T-helper 9 cell (primary cell): ENCODE data around the gene VWA5B1.

Experiments used
- DNase-seq: peaks from one replicate; pipeline ENCODE4 v3.0.0-alpha.2; 2020

The VWA5B1 gene

DNA sequence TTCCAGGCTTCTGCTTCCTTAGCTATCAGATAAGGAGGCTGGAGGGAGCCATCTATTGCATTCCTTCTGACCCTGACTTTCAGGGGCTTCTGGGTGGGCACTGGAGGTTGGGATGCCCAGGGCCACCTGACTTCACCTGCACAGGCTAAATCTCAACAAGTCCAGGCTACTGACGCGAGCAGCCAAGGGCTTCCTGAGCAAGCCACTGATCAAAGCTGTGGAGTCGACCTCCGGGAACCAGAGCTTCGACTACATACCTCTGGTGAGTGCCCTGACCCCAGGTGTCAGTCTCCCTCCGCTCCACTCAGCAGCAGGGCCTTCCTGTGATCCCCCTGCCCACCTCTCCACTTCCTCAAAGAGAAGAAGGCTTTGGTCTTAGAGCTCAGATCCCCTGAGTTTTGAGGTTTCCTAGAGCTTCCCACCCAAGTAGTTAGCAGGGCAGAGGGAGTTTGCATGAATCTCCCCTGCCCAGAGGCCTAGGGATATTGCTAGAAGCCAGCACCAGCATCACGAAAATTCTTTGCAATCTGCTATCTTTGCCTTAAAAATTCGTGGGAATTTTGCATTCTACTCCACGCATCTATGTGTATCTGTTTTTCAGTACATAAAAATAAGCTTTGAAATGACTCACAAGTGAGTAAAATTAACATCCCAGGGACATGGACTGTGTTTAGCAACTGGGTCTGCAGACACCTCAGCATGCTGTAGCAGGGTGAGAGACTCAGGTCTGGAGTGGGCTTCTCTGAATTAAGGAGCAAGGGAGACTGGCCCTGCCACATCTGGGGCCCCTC is 61.4 kb downstream of the VWA5B1 start:
- no peak for DNase-seq

- DNase-seq: no peak
Observed at GRCh38 chr1:20353836-20354235, 63.2 kb downstream of the VWA5B1 start.

DNA sequence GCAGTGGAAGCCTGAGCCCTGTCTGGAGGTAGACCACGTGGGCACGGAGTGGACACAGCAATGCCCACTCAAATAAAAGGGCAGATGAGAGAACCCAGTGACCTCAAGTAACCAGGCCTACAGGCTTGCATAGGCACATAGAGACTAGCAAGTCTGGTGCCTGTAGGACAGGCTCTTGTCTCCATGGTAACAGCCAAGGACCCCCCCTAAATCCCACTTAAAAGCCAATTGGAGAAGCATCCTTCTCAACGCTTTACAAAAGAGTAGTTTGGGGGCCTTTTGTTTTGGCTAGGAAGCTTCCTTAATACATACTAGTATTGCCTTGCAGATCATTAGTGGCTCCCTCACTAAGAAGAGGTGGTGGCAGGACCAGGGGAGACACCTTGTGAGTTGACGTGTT is 63.9 kb downstream of the VWA5B1 start:
- DNase-seq: no peak

GRCh38 chr1:20355101-20355827 is 64.6 kb downstream of the VWA5B1 start:
- DNase-seq: no peak

DNA sequence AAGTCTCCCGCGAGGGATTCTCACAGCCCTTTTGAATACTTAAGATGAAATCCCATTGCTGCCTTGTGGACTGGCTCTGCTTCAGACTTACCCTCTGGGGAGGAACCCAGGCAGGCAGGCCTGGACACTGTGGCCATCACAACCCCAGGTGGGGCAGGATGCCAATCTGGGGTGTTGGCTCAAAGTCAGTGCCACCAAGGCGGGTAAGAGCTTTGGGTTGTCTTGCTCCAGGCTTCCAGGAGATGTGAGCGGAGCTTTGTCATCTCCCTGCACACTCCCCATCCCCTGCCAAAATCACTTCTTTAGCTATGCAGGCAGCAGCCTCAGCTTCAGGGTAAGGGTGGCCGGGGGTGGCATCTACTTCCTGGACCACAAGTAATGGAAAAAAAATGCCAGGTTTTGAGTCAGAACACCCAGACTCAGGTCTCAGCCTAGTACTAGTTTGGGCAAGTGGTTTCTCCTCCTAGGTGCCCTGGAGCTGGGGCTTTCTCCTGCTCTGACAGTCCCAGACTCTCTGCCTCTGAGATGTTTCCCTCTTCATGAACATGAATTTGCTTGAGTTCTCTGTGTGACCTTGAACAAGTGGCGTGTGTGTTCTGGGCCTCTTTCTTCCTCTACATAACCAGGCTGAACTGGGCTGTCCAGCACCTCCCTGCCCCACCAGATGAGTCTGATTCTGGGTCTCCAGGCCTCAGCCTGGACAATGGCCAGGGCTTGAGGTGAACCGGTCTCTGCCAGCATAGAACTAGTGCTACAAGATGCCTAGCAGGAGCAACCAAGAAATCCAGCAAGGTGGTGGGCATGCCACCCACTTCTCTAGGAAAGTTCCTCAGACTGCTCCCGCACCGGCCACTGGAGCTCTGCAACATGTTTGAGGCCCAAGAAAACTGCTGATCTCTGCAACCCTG is 65.4 kb downstream of the VWA5B1 start:
- DNase-seq: no peak

GRCh38 chr1:20356850-20357459 is 66.3 kb downstream of the VWA5B1 start:
- DNase-seq: no peak

DNA sequence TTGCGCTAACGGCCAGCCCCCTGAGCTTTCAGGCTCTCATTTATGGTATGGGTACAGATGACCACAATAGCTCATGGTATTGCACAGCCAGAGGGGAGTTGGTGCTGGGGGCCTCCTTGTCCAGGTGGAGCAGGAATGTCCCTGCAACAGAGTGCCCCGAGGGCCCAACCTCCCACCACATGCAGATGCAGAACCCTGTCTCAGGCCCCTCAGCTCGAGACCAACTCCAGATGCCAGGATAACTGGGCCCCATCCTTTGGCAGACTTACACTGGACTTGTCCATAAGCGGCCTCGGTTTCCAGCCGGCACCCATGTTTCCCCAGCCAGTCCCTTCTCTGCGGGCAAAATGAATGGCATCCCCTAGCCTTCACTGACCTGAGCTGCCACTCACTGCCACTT is 67.1 kb downstream of the VWA5B1 start:
- DNase-seq: no peak

DNA sequence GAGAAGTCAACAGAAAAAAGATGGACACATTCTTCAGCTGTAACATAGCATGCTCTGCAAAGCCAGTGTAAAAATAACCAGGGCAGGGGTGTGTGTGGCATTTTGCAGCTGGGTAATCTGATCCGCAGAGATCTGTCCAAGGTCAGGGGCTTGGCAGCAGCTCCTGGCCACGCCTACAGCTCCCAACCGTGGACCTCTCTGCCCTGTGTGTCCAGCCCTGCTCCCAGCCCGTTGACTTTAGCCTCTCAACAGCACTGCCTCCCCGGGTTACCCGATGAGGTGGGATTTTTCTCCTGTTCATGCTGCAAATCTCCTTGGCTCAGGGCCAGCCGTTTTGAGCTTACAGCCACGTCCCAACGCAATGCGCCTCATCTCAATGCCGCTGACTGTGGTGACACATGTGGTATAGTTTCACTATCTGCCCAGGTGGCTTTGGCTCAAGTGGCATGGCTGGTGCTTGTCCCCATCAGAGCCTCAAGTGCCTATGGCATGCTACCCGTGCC is 68.1 kb downstream of the VWA5B1 start:
- no peak for DNase-seq

- no peak for DNase-seq
Observed at GRCh38 chr1:20359451-20360330, 69.0 kb downstream of the VWA5B1 start.

- no peak for DNase-seq
Observed at GRCh38 chr1:20361401-20361800, 70.7 kb downstream of the VWA5B1 start.

DNA sequence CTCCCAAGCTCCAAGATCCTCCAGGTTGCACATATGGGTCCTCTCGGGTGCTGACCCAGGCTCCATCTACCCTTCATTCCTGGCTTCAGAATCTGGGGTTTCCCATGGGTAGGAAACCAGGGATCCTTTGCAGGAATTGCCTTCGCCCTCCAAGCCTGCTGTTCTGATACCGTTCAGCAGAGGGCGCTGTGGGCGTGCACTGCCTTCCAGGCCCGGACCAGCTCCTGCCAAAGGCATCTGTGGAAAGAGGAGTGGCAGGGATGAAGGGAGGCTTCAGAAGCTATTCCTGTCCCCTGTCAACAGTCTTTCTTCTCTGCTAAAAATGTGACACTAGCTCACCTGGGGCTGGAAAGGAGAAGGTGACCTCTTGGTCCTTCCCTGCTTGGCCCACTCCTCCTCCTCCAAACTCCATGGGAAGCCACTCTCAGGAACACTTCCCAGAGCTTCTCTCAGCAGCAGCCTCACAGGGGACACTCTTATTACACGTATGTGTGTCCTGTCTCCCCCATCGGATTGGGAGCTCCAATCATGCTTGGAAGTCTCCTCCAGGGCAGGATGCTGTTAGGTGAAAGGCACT is 71.2 kb downstream of the VWA5B1 start:
- DNase-seq: peak; percentile 26

- no peak for DNase-seq
Observed at GRCh38 chr1:20362856-20363255, 72.2 kb downstream of the VWA5B1 start.

DNA sequence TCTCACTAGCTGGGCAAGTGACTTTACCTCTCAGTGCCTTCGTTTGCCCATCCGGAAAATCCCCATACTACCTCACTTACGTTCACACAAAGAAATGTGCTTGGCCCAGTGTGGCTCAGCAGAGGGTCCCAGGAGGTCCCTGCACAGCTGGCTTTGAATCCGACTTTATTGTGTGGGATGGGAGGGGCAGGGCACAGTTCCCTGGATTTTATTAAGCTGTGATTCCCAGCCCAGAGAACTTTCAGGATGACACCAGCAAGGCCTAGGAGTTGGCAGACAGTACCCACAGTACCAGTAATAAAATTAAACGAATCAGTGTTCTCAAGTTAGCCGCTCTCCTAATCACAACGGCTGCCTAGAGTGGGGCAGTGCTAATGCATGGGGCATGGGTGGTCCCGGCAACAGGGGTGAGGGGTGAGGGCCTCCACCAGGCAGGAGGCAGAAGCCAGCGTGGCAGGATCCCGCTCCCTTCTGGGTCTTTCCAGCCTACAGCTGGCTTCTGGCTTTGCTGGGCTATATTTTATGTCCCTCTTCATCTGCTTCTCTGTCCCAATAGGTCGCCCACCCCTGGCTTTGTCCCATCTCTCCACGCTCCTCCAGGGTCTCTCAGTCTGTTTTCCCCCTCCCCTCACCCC is 74.9 kb downstream of the VWA5B1 start:
- DNase-seq: no peak

- DNase-seq: no peak
Observed at GRCh38 chr1:20366056-20366462, 75.4 kb downstream of the VWA5B1 start.

DNA sequence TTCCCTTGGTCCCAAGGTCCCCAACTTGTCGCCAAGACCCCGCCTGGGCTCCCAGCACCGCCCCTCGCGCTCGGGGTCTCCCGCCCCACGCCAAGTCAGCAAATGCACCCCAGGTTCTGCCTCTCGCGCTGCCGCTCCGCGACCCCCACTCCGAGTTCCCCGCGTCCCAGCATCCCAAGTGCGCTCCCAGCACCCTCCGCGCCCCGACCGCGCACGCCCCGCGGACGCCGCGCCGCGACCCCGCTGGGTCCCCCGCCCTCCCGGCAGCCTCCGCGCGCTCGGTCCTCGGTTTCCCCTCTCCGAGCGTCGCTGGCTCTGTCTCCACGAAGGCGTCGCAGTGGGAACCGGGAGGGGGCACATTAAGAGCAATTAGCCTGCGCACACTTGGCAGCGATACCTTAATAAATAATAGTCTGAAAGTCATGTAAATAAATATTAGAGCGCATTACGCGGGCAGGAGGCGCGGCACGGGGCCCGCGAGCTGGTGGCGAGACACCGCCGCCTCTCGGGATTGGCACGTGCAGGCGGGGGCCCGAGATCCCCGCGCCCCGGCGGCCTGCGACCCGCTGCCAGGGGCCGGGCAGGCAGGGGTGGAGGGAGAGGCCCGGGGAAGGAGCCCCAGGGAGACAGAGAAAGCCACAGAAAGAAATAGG is 75.9 kb downstream of the VWA5B1 start:
- no peak for DNase-seq

- no peak for DNase-seq
Observed at GRCh38 chr1:20367116-20367585, 76.5 kb downstream of the VWA5B1 start.

DNA sequence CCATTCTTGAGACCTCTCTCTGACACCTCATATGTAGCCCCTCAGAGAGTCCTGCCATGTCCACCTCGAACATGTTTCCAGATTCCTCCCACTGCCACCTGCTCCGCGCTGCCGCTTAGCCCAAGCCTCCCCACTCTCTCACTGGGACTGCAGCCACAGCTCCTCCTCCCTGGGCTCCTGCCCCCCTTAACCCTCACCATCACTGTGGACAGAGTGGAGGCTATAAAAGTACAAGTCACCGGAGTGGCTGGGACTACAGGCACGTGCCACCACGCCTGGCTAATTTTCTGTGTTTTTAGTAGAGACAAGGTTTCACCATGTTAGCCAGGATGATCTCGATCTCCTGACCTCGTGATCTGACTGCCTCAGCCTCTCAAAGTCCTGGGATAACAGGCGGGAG is 77.0 kb downstream of the VWA5B1 start:
- DNase-seq: no peak

GRCh38 chr1:20368866-20369470 is 78.3 kb downstream of the VWA5B1 start:
- no peak for DNase-seq

- no peak for DNase-seq
Observed at GRCh38 chr1:20370698-20371097, 80.0 kb downstream of the VWA5B1 start.

- no peak for DNase-seq
Observed at GRCh38 chr1:20371411-20371810, 80.7 kb downstream of the VWA5B1 start.
